Stomach (tissue), 9 donors: ENCODE results near the gene PTPRD. TPM values are rescaled to one million over a fixed set of nuclear protein-coding genes. Genes with fewer than 3 reads are reported as not detected.

Source experiments
- DNase-seq, 2 donors: peaks; one replicate each; pipeline versions ENCODE4 v3.0.0 to v3.0.0-alpha.2; 2013 to 2019
- H3K27ac ChIP-seq, 5 donors: fragments of 200-600 bp in 4 of 5; sonication (generic) in 4 of 5; one replicate each; pipeline ENCODE4 v1.5.1; 2013 to 2019; ENCODE audit warnings: mild to moderate bottlenecking in 1 of 5, moderate library complexity in 1 of 5
- H3K27me3 ChIP-seq, 3 donors: fragments of 200-600 bp; sonication (generic); one replicate each; pipeline ENCODE4 v1.5.1; 2017 to 2019; ENCODE audit warnings: mixed run types in 1 of 3
- H3K36me3 ChIP-seq, 4 donors: fragments of 200-600 bp; sonication (generic); 1 replicate in 3 of 4; 2 replicates in 1 of 4; pipeline ENCODE4 v1.5.1; 2016 to 2019
- H3K4me1 ChIP-seq, 4 donors: fragments of 200-600 bp; sonication (generic); one replicate each; pipeline ENCODE4 v1.5.1; 2016 to 2019
- H3K4me3 ChIP-seq, 4 donors: fragments of 200-600 bp; sonication (generic) in 3 of 4; one replicate each; pipeline ENCODE4 v1.5.1; 2016 to 2019; ENCODE audit warnings: mild to moderate bottlenecking in 1 of 4
- H3K9me3 ChIP-seq, 4 donors: fragments of 200-600 bp; sonication (generic); one replicate each; pipeline ENCODE4 v1.5.1; 2016 to 2019
- EP300 ChIP-seq: sonication (generic); formaldehyde crosslinking; IDR thresholded peaks from one replicate; pipeline ENCODE4 v1.6.1; 2017; ENCODE audit warnings: antibody characterized with exemption
- POLR2A ChIP-seq, 4 donors: fragments of 450-650 bp; IDR thresholded peaks; one replicate each; pipeline ENCODE4 v1.6.1; 2016; ENCODE audit warnings: antibody characterized with exemption in 4 of 4, control low read depth in 2 of 4, mild to moderate bottlenecking in 1 of 4, moderate library complexity in 1 of 4
- POLR2AphosphoS5 ChIP-seq, 3 donors: sonication (generic); formaldehyde crosslinking; IDR thresholded peaks; one replicate each; pipeline ENCODE4 v1.6.1; 2016; ENCODE audit warnings: antibody characterized with exemption in 3 of 3
- WGBS, 5 donors: extraction: QIAGEN DNeasy Blood & Tissue Kit in 3 of 5; methylation state at CpG; one replicate each; pipeline versions ENCODE4 v1.1.5 to v1.1.7; 2013 to 2018; 5-methylcytosine and 5-hydroxymethylcytosine counted together
- intact Hi-C: fragments of 100-400 bp; cut with DNase I; formaldehyde crosslinking; loops from one replicate; pipeline ENCODE4 v1.15.1; 2023; ENCODE audit warnings: low total_unique reads
- polyA plus RNA-seq, 3 donors: library from polyadenylated mRNA; stranded (reverse); fragments of 200-250 nt; gene quantifications; one replicate each; pipeline ENCODE4 v1.2.3, GENCODE V29; 2013
- total RNA-seq, 5 donors: library from RNA; depleted of rRNA; stranded (reverse); fragments of >200 nt; gene quantifications; one replicate each; pipeline versions ENCODE4 v1.1.0 to v1.2.3, GENCODE V29; 2014 to 2016
- TF ChIP-seq, protein P1 (sequence below), 7 experiments: fragments of 450-650 bp in 4 of 7; fragments of 200-600 bp in 3 of 7; sonication (generic) in 3 of 7; IDR thresholded peaks; one replicate each; pipeline ENCODE4 v1.5.1; 2016 to 2019; ENCODE audit warnings: antibody characterized with exemption in 7 of 7, control low read depth in 2 of 7, mild to moderate bottlenecking in 1 of 7
- donor health status: healthy with polysubstance abuse.
- donor health status: Bipolar disorder and iron deficiency.
- donor health status: healthy.

PTPRD gene
- total and polyA plus RNA-seq, 8 donors = 0.12 to 53.1 (median 1.2) TPM

DNA sequence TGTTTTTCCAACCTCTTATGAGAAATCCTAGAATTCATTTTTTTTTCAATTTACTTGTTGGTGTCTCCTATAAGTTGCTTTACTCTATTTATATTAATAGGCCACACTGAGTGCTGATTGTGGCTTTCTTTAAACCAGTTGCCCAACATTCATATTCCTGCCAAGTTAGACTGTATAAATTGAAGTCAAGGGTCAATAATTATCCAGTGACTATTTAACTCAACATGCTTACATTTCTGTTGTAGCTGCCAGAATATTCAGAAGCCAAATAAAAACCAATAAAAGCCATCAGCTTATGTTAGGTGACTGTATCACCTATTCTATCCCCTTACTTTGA lies 169.0 kb downstream of the PTPRD start:
- no peak overlapping the region for H3K4me3 ChIP-seq
- intact Hi-C loops = no loop called here
- TF ChIP-seq POLR2A (IDR thresholded peaks at IDR 0.05) = no peak
- TF ChIP-seq, protein P1, sequence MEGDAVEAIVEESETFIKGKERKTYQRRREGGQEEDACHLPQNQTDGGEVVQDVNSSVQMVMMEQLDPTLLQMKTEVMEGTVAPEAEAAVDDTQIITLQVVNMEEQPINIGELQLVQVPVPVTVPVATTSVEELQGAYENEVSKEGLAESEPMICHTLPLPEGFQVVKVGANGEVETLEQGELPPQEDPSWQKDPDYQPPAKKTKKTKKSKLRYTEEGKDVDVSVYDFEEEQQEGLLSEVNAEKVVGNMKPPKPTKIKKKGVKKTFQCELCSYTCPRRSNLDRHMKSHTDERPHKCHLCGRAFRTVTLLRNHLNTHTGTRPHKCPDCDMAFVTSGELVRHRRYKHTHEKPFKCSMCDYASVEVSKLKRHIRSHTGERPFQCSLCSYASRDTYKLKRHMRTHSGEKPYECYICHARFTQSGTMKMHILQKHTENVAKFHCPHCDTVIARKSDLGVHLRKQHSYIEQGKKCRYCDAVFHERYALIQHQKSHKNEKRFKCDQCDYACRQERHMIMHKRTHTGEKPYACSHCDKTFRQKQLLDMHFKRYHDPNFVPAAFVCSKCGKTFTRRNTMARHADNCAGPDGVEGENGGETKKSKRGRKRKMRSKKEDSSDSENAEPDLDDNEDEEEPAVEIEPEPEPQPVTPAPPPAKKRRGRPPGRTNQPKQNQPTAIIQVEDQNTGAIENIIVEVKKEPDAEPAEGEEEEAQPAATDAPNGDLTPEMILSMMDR (IDR thresholded peaks at IDR 0.05) = no peak
- TF ChIP-seq POLR2AphosphoS5 (IDR thresholded peaks at IDR 0.05) = no peak
- TF ChIP-seq EP300 = no peak

DNA sequence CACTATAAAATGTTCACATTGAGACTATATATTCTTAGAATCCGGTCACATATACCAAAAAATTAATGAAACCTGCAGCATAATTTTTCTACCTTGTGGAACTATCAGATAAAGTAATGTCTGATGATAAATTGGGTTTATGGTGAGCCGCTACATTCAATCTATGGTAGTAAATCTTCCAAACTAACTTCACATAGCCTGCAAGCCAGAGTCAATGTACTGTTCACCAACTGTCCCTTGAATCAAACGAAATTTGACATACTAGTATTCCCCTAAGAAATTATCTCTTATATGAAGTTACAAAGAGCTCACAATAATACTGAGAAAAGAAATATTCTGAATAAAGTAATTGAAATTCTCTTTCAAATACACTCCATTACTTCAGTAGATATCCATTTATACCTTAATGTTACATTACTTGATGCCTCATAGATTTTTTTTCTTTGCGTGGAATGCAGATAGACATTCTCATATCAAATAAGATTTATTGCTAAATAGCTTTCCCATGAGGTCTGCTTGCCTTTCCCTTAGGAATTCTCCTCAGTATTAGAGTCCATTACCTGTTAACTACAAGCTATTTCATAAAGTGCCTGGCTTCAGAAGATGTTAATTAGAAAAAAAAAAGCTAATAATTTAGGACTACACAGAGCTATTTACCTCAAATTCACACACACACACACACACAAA lies 169.5 kb downstream of the PTPRD start:
- H3K36me3 ChIP-seq = no peaks in the 10 kb centered on the region
- WGBS, 5 donors = 85 to 91% (median 88%) methylated on average over 4 of the region's 4 CpGs
- no peaks in the 10 kb centered on the region for H3K27me3 ChIP-seq
- no peaks in the 10 kb centered on the region for H3K9me3 ChIP-seq
- H3K27ac ChIP-seq = no peak overlapping the region
- TF ChIP-seq POLR2A (IDR thresholded peaks at IDR 0.05) (no peak), EP300 (no peak), POLR2AphosphoS5 (IDR thresholded peaks at IDR 0.05) (no peak)
- TF ChIP-seq, protein P1 (IDR thresholded peaks at IDR 0.05) = no peak
- intact Hi-C loops = no loop called here
- no peaks in the 10 kb centered on the region for H3K4me1 ChIP-seq
- H3K4me3 ChIP-seq = no peak overlapping the region
- DNase-seq = no peak

More for the DNA sequence above, 169.0 kb downstream of the PTPRD start:
- no peaks in the 10 kb centered on the region for H3K27me3 ChIP-seq
- H3K4me1 ChIP-seq = no peaks in the 10 kb centered on the region
- H3K9me3 ChIP-seq = peaks cover 0 to under 1% (median under 1%) of the 10 kb centered on the region in 4 donors
- DNase-seq = no peak
- H3K36me3 ChIP-seq = no peaks in the 10 kb centered on the region
- no peak overlapping the region for H3K27ac ChIP-seq

DNA sequence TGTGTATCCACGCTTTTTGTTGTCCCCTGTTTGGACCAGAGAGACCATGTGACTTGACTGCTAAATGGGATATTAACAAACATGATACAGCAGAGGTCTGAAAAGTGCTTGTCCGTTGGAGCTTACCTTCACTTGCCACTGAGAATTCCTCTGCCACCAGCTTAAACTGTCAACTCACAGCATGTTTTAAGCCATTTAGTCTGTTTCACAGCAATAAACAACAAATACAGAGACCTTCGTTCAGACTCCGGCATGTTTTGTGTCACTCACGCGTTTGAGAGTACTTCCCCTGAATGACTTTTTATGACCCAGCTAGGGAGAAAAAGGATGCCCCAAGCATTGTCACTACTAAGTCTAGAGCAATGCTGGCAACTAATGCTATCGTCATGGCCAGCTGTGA lies 173.8 kb downstream of the PTPRD start:
- Histone ChIP-seq H3K36me3 (no peaks in the 10 kb centered on the region), H3K9me3 (no peaks in the 10 kb centered on the region), H3K4me1 (no peaks in the 10 kb centered on the region), H3K27ac (no peak overlapping the region), H3K27me3 (no peaks in the 10 kb centered on the region), H3K4me3 (no peak overlapping the region)
- DNase-seq = no peak
- TF ChIP-seq EP300 (no peak), POLR2A (IDR thresholded peaks at IDR 0.05) (no peak), POLR2AphosphoS5 (IDR thresholded peaks at IDR 0.05) (no peak)
- TF ChIP-seq, protein P1 (IDR thresholded peaks at IDR 0.05) = no peak
- intact Hi-C loops = no loop called here
- WGBS, 5 donors = 67 to 83% (median 73%) methylated on average over 7 of the region's 7 CpGs

DNA sequence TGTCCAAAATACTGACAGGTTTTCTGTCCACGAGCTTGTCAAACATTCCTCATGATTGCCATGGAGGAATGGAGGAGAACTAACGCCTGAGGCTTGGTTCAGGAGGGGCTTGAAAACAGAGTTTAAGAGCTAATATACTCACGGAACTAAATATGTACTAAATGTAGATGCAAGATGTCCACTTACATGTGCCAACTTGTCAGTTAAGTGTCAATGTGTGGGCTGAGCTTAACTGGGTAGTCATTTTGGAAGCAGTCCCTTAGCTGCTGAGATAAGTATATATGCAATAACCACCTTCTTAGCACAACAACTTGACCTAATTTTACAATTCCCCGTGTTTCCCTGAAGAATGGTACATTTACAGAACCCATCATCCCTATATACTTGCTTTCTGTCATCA lies 176.0 kb downstream of the PTPRD start:
- no peak for DNase-seq
- intact Hi-C loops = no loop called here
- Histone ChIP-seq H3K36me3 (no peaks in the 10 kb centered on the region), H3K4me1 (no peaks in the 10 kb centered on the region), H3K27ac (no peak overlapping the region), H3K27me3 (no peaks in the 10 kb centered on the region), H3K4me3 (no peak overlapping the region), H3K9me3 (no peaks in the 10 kb centered on the region)
- TF ChIP-seq EP300 = no peak
- TF ChIP-seq, protein P1 (IDR thresholded peaks at IDR 0.05) = no peak
- no peak for TF ChIP-seq POLR2AphosphoS5 (IDR thresholded peaks at IDR 0.05)
- no peak for TF ChIP-seq POLR2A (IDR thresholded peaks at IDR 0.05)
- 69 to 79% (median 73%) methylated on average over 4 of the region's 4 CpGs for WGBS, 5 donors
